Skin epidermis (tissue), 12 donors: ENCODE results near the gene VBP1.
"Not testable (repeated sequence)": the region's sequence is repeated elsewhere in the genome, so short reads cannot be mapped to it uniquely, and the experiment has no call there.

Source experiments
- H3K27ac ChIP-seq, 21 experiments: fragments of 200-600 bp; sonication (generic) in 11 of 21; one replicate each; pipeline ENCODE4 v1.5.0; 2020; ENCODE audit warnings: mild to moderate bottlenecking in 3 of 21, inconsistent platforms in 2 of 21, moderate library complexity in 2 of 21
- H3K4me3 ChIP-seq, 7 experiments: fragments of 200-600 bp; sonication (generic) in 2 of 7; one replicate each; pipeline ENCODE4 v1.5.0; 2020; ENCODE audit warnings: inconsistent platforms in 2 of 7, mild to moderate bottlenecking in 2 of 7, moderate library complexity in 1 of 7

VBP1 gene

DNA sequence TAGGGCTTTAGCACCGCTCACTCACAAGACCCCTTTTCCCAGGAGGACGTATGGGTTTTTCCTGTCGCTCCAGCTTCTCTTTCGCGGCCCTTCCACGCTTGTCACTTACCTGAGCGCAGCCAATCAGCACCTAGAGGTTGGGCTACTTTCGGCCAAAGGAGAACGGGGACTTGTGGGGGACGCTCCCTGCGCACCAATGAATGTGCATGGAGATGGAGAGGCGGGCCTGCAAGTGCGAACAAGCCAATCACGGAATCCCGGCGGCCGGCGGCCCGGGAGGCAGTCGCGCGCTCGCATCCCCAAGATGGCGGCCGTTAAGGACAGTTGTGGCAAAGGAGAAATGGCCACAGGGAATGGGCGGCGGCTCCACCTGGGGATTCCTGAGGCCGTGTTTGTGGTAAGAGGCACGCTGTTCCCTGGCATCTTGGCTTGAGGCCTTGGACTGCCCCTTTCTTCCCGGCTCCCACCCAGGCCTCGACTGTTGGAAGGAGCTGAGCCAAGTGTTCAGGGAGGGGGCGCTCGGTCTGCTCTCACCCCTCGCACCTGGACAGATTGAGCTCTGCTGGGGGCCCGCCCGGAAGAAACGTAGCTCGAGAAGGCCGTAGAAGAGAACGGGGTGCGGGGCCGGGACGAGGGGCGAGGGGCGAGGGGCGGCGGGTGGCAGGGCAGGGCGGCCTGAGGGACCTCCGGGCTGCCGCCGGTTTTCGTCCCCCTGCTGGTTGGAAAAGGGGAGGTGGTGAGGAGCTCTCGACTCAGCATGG, at the start of gene VBP1:
Gene VBP1 (plus strand): TSS at position 282 of the 761 bp plus-strand sequence. CDS start 23 bp downstream, at position 305.
- H3K4me3 ChIP-seq, result peak within 1 kb of the TSS; percentile 60 to 83 (median 69)
- H3K27ac ChIP-seq, result peak within 1 kb of the TSS; percentile 72 to 94 (median 89)

DNA sequence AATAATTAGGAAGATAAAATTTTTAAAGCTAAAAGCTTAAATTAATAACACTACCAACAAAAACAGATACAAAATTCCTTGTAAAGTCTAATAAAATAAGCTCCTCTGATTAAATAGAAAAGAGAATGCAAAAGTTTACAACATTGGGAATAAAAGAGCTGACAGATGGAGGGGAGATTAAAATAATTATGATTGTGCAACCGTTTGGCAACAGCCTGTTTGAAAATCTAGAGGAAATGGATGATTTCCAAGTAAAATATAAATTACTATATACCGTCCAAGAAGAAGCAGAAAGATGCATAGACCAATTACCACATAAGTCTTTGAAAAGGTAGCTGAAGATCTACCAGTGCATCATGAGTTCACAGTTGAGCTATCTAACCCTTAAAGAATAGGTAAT, 46.4 kb upstream of the VBP1 start:
- H3K4me3 ChIP-seq, result no peak overlapping the region
- no peak overlapping the region for H3K27ac ChIP-seq

DNA sequence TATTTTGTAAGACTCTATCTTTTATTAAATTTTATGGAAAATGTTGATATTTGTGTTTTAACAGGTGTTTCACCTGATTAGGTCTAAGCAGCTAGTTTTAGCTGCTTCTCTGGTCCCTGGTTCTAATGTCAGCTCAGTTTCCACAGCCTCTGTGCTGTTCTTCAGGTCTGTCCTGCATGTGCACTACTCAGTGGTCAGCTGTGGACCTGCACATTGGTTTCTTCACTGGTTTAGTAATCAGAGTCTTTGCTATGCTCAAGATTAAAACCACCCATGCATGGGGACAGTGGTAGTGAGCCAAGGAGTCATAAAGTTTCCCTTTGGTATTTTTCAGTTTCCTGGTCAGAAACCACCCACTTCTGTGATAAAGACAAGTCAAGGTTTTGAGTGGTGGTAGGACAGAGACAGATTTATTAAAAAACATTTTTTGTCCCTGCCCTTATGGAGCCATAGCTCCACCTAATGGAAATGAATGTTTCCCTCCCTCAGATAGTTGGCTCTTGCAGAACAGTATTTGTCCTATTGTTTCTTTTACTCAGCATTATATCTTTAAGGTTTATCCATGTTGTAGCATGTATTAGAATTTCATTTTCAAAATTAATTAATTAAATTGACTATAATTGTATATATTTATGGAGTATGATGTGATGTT, 36.8 kb upstream of the VBP1 start:
- Histone ChIP-seq H3K4me3 (no peak overlapping the region), H3K27ac (no peak overlapping the region)

DNA sequence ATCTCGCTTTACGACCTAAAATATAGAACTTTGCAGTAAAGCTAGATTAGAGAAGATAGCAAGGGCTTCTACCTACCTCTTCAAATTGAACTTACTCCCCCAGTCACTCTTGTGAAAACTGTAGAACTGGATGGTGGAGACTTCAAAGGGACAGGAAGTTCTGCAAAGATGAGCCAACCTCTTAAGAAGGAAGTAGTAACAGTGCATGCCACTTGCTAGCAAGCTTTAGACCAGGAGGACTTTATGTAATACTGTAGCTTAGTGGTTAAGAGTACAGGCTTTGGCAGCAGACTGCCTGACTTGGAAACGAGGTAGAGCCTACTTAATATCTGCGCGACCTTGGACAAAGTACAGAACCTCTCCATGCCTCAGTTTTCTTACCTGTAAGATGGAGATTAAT, 27.5 kb upstream of the VBP1 start:
- Histone ChIP-seq H3K4me3 (no peak overlapping the region), H3K27ac (peak overlapping the region in 1 of 21 experiments; percentile 61)

- H3K27ac ChIP-seq, result no peak overlapping the region
- H3K4me3 ChIP-seq, result no peak overlapping the region
Measured at GRCh38 chrX:155211208-155211607, 5.1 kb upstream of the VBP1 start.

GRCh38 chrX:155213731-155214130, 2.5 kb upstream of the VBP1 start:
- Histone ChIP-seq H3K27ac (no peak overlapping the region), H3K4me3 (no peak overlapping the region)

GRCh38 chrX:155215443-155216178, 649 bp upstream of the VBP1 start:
- peak overlapping the region; percentile 52 to 94 (median 87) for H3K27ac ChIP-seq

DNA sequence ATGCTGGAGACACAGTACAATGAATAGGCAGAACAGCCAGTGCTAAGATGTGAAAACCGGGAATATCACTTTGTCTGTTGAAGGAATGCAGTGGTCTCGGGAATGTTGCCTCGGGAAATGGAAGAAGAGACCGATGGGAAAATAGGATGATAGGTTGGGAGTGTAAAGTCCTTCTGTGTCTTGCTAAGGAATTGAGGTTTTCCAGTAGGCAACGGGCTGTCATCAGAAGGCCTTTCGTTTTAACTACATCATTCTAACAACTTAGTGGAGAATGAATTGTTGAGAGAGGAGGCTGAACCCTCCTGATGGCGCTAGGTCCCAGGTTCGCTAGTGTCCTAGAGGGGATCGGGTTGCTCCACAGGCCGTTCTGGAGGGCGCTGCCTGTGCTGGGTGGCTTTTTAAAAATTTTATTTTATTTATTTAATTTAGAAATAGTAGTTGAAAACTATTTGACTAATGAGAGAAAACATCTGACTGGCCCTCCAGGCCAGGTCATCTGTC, 730 bp downstream of the VBP1 start:
- peak overlapping the region in 20 of 21 experiments; percentile 72 to 94 (median 89) for H3K27ac ChIP-seq
- H3K4me3 ChIP-seq, result peak overlapping the region; percentile 60 to 83 (median 69)

More at GRCh38 chrX:155215443-155216178, 649 bp upstream of the VBP1 start:
- H3K4me3 ChIP-seq, result peak overlapping the region; percentile 60 to 83 (median 69)

GRCh38 chrX:155218777-155219176, 2.5 kb downstream of the VBP1 start:
- Histone ChIP-seq H3K4me3 (no peak overlapping the region), H3K27ac (no peak overlapping the region)

DNA sequence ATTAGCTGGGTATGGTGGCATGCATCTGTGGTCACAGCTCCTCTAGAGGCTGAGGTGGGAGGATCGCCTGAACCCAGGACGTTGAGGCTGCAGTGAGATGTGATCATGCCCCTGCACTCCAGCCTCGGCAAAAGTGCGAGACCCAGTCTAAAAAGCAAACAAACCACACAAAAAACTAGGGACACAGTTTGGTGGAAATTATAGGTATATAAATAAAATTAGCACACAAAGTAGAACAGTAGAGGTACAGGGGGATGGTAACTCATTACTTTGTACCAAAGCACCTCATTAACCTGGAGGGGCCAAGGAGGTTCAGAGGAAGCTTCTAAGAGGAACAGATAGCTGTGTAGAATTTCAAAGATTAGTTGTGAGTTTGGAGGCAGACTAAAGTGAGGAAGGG, 5.1 kb downstream of the VBP1 start:
- no peak overlapping the region for H3K4me3 ChIP-seq
- H3K27ac ChIP-seq, result no peak overlapping the region

DNA sequence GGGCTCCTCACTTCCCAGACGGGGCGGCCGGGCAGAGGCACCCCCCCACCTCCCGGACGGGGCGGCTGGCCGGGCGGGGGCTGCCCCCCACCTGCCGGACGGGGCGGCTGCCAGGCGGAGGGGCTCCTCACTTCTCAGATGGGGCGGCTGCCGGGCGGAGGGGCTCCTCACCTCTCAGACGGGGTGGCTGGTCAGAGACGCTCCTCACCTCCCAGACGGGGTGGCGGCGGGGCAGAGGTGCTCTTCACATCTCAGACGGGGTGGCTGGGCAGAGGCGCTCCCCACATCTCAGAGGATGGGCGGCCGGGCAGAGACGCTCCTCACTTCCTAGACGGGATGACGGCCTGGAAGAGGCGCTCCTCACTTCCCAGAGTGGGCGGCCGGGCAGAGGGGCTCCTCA, 7.5 kb downstream of the VBP1 start:
- not testable (repeated sequence) for H3K27ac ChIP-seq, H3K4me3 ChIP-seq

GRCh38 chrX:155225774-155226173, 9.5 kb downstream of the VBP1 start:
- no peak overlapping the region for H3K27ac ChIP-seq
- H3K4me3 ChIP-seq, result no peak overlapping the region

GRCh38 chrX:155231163-155231562, 14.9 kb downstream of the VBP1 start:
- no peak overlapping the region for H3K4me3 ChIP-seq
- no peak overlapping the region for H3K27ac ChIP-seq

DNA sequence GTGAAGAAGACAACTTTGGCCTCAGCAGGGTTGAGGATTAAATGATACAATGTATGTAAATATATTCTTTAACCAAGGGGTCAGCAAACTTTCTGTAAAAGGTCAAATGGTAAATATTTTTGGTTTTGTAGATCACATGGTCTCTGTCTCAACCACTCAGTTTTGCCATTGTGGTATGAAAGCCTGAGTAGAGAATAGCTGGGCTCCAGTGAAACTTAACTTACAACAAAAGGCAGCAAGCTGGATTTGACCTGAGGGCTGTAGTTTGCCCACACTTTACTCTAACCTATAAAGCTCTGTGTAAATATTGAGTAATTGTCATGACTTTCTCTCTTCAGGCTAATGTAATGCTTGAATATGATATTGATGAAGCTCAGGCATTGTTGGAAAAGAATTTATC, 19.6 kb downstream of the VBP1 start:
- Histone ChIP-seq H3K4me3 (no peak overlapping the region), H3K27ac (no peak overlapping the region)

DNA sequence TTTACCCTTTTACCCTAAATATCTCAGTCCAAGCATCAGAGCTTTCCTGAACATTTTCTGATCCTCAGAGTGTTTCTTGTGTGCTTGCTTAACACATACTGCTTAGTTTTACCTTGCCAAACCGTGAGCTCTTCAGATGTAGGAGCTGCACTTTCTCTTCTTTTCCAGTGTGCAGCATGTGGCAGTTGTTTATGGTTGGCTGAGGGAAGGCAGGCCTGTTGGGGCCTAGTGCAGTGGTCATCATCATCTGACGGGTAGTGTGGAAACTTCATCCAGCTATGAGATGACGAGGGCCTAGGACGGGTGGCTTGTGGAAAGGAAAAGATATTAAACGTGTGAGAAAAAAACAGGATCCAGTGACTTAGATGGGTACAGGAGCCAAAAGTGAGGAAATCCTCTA, 21.5 kb downstream of the VBP1 start:
- no peak overlapping the region for H3K27ac ChIP-seq

DNA sequence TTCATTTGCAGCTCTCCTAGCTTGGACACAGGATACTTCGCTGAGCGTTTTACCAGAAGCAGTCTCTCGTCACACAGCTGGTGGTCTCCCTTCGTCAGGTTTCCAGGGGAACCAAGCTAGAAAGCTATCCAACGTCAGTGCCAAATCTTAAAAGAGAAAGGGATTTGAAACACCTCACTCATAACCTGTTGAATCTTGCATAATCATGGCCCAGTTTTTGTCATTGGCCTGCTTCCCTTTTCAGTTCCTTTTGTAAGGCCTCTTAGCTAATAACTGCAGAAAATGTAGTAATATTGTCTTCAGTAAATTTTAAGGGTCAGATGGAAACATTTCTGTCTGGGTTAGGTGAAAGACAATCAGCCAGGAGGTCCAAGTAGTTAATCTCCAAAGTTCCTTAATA, 26.0 kb downstream of the VBP1 start:
- H3K27ac ChIP-seq, result no peak overlapping the region
- no peak overlapping the region for H3K4me3 ChIP-seq

More for the DNA sequence above, 21.5 kb downstream of the VBP1 start:
- no peak overlapping the region for H3K4me3 ChIP-seq

GRCh38 chrX:155246748-155247147, 30.5 kb downstream of the VBP1 start:
- no peak overlapping the region for H3K4me3 ChIP-seq

DNA sequence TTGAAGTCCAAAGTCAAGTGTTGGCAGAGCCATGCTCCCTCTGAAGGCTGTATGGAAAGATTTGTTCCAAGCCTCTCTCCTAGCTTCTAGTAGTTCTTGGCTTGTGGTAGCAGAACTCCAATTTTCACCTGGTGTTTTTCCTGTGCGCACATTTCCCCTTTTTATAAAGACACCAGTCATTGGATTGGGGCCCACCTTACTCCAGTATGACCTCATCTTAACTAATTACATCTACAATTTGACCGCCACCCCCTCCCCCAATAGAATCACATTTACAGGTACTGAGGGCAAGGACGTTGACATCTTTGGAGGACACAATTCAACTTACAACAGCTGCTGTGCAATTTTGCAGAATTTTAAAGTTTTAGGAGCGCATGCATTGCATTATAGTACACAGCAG, 31.2 kb downstream of the VBP1 start:
- Histone ChIP-seq H3K27ac (no peak overlapping the region), H3K4me3 (no peak overlapping the region)

More at GRCh38 chrX:155246748-155247147, 30.5 kb downstream of the VBP1 start:
- no peak overlapping the region for H3K27ac ChIP-seq

DNA sequence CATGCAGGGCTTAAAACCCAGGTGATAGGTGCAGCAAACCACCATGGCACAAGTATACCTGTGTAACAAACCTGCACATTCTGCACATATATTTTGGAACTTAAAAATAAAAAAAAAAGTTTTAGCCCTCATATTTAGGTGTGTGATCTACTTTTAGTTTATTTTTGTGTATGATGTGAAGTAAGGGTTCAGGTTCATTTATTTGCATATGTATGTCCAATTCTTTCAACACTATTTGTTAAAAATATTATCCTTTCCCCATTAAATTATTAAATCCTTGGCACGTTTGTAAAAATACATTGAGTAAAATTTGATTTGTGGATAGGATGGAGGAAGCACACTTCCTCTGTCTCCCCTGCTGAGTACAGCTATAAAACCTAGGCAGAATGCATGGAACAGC, 35.1 kb downstream of the VBP1 start:
- H3K27ac ChIP-seq, result no peak overlapping the region
- H3K4me3 ChIP-seq, result no peak overlapping the region

- Histone ChIP-seq H3K4me3 (no peak overlapping the region), H3K27ac (no peak overlapping the region)
Measured at GRCh38 chrX:155259752-155260151, 43.5 kb downstream of the VBP1 start.
